Astrocyte of the cerebellum (primary cell): ENCODE measurements around the gene ASB1.

Experiments
- DNase-seq: peaks from one replicate; pipeline ENCODE4 v3.0.0-alpha.2; 2011; ENCODE audit warnings: low read depth
- H3K4me3 ChIP-seq: 2 replicates; pipeline ENCODE4 v1.5.1; 2011; ENCODE audit warnings: mild to moderate bottlenecking, low read depth, low read length, moderate library complexity
- in situ Hi-C: cut with HindIII; loops from 2 replicates; pipeline ENCODE4 v1.10.0; 2017; ENCODE audit warnings: low sequenced_read_pairs
- TF ChIP-seq, protein P1 (sequence below): IDR thresholded peaks from 2 replicates; pipeline ENCODE4 v1.5.1; 2012; ENCODE audit warnings: low read length, low read depth, moderate library complexity, mild to moderate bottlenecking; ENCODE audit errors: missing control alignments

The ASB1 gene

DNA sequence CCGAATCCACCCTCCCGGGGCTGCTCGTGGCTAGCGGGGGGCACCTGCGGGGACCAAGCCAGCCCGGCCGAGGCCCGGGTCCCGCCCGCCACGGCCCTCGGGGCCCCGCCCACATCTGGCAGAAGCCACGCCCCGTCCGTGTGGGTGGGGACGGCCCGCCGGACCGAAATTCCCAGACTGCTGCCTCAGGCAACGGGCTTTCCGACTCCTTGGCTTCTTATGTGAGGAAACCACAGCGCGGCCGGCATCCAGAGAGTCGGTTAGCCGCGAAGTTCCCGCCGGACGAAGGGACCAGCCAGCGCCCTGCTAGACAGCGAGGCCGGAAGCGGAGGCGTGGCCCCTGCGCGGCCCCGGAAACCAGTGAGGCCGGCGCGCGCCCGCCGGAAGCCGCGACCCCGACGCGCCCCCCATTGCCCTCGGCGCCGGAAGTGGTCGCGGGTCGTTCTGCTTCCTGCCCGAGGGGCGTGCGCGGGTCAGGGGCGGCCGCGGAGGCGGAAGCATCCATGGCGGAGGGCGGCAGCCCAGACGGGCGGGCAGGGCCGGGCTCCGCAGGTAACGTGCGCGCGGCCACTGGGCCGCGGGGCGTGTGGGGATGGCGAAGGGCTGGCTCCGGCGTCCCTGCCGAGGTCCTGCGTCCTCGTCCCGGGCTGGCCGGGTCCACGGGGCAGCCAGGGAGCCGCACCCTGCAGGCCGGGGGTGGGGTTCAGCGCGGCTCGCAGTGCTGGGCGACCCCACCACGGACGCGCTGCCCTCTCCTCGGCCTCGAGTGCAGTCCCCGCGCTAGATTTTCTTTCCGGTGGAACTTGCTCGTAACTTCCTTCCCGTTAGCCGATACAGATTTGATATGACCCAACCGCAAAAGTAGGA lies at the start of gene ASB1:
TSS of gene ASB1 (plus strand) at position 360 of the 867 bp plus-strand sequence. CDS start at position 504, 144 bp downstream.
- TF ChIP-seq, protein P1, sequence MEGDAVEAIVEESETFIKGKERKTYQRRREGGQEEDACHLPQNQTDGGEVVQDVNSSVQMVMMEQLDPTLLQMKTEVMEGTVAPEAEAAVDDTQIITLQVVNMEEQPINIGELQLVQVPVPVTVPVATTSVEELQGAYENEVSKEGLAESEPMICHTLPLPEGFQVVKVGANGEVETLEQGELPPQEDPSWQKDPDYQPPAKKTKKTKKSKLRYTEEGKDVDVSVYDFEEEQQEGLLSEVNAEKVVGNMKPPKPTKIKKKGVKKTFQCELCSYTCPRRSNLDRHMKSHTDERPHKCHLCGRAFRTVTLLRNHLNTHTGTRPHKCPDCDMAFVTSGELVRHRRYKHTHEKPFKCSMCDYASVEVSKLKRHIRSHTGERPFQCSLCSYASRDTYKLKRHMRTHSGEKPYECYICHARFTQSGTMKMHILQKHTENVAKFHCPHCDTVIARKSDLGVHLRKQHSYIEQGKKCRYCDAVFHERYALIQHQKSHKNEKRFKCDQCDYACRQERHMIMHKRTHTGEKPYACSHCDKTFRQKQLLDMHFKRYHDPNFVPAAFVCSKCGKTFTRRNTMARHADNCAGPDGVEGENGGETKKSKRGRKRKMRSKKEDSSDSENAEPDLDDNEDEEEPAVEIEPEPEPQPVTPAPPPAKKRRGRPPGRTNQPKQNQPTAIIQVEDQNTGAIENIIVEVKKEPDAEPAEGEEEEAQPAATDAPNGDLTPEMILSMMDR: no peak
- DNase-seq: peak; percentile 76
- in situ Hi-C loops: no loop called here
- H3K4me3 ChIP-seq: peak within 1 kb of the TSS; percentile 85

DNA sequence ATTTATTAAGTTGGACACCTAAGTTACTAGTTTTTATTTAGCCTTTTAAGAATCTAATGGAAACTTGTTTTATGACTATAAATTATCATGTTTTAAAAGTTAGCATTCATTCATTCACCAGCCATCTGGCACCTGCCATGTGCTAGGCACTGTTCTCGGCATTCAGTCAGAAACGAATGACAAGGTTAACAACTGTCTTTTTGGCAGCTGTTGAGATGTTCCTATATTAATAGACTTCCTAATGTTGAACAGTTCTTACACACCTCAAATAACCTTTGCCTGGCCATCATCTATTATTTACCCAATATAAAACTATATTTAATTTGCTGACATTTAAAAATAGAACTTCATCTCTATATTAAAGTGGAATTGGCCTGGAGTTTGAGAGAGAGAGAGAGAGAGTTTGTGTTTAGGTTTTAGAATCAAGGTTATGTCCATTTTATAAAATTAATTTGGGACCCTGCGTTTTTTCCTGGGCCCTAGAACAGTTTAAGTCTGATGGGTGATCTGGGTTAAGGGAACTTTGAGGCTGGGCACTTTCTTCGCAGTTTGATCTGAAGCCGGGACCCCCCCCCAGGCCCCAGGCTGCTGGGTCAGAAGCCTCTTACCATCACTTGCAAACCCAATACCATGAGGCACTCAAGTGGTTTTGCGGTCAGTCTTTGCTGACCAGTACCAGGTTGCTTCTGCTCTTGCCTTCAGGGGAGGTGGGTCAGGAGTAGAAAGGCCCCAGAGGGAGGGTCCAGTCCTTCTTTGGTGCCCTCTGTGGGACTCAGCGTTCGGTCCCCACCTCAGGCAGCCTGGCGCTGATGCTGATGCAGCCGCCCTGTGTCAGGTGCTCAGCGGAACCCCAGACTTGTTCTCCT lies 48.3 kb upstream of the ASB1 start:
- TF ChIP-seq, protein P1: no peak
- no peak overlapping the region for H3K4me3 ChIP-seq
- in situ Hi-C loops: no loop called here
- no peak for DNase-seq

- peak; percentile 24 for DNase-seq
- no peak overlapping the region for H3K4me3 ChIP-seq
- in situ Hi-C loops: no loop called here
- TF ChIP-seq, protein P1: no peak
Observed at GRCh38 chr2:238379096-238379810, 47.5 kb upstream of the ASB1 start.

DNA sequence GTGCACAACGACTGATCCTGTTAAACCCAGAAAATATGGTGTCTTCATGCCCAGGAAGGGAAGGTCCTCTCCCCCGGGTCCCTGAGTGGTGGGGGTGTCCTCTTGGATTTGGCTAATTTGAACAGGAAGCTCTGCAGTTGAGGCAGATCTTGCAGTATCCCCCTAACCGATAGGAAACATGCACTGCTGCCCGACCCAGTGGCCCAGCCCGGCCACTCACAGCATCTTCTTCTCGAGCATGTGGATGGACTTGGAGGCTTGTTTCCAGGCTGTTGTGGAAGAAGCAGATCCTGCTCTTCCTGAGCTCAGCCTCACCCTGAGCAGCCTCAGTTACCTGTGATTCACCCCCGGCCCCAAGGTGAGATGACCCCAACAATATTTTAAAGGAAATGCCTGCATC lies 46.4 kb upstream of the ASB1 start:
- H3K4me3 ChIP-seq: no peak overlapping the region
- TF ChIP-seq, protein P1: no peak
- DNase-seq: no peak
- in situ Hi-C loops: no loop called here

- TF ChIP-seq, protein P1: no peak
- in situ Hi-C loops: no loop called here
- peak; percentile 11 for DNase-seq
- H3K4me3 ChIP-seq: no peak overlapping the region
Observed at GRCh38 chr2:238380785-238381184, 45.9 kb upstream of the ASB1 start.
